ENCODE measurements around the gene TNS1.

Gene TNS1

GRCh38 chr2:217953011-217953481, 49.7 kb downstream of the TNS1 start:
- no peak for DNase-seq
- in situ Hi-C loops (cut with HindIII; ENCODE audit: low pct_ligation_motif_present, low pct_unique_long_range_greater_than_20kb, low sequenced_read_pairs), result no loop called here

GRCh38 chr2:217952409-217952808, 50.4 kb downstream of the TNS1 start:
- no peak for DNase-seq
- in situ Hi-C loops (cut with HindIII; ENCODE audit: low pct_ligation_motif_present, low pct_unique_long_range_greater_than_20kb, low sequenced_read_pairs), result no loop called here

- DNase-seq, result no peak
- in situ Hi-C loops (cut with HindIII; ENCODE audit: low pct_ligation_motif_present, low pct_unique_long_range_greater_than_20kb, low sequenced_read_pairs), result no loop called here
Observed at GRCh38 chr2:217951521-217952247, 51.1 kb downstream of the TNS1 start.

GRCh38 chr2:217951091-217951490, 51.7 kb downstream of the TNS1 start:
- no peak for DNase-seq
- in situ Hi-C loops (cut with HindIII; ENCODE audit: low pct_ligation_motif_present, low pct_unique_long_range_greater_than_20kb, low sequenced_read_pairs), result no loop called here

- DNase-seq, result no peak
- in situ Hi-C loops (cut with HindIII; ENCODE audit: low pct_ligation_motif_present, low pct_unique_long_range_greater_than_20kb, low sequenced_read_pairs), result no loop called here
Observed at GRCh38 chr2:217950401-217950871, 52.4 kb downstream of the TNS1 start.

- no peak for DNase-seq
- in situ Hi-C loops (cut with HindIII; ENCODE audit: low pct_ligation_motif_present, low pct_unique_long_range_greater_than_20kb, low sequenced_read_pairs), result no loop called here
Observed at GRCh38 chr2:217949447-217949846, 53.3 kb downstream of the TNS1 start.

- in situ Hi-C loops (cut with HindIII; ENCODE audit: low pct_ligation_motif_present, low pct_unique_long_range_greater_than_20kb, low sequenced_read_pairs), result no loop called here
- no peak for DNase-seq
Observed at GRCh38 chr2:217948897-217949296, 53.9 kb downstream of the TNS1 start.

- no peak for DNase-seq
- in situ Hi-C loops (cut with HindIII; ENCODE audit: low pct_ligation_motif_present, low pct_unique_long_range_greater_than_20kb, low sequenced_read_pairs), result no loop called here
Observed at GRCh38 chr2:217948351-217948791, 54.4 kb downstream of the TNS1 start.

GRCh38 chr2:217947383-217948350, 55.1 kb downstream of the TNS1 start:
- peak; percentile 15 for DNase-seq
- in situ Hi-C loops (cut with HindIII; ENCODE audit: low pct_ligation_motif_present, low pct_unique_long_range_greater_than_20kb, low sequenced_read_pairs), result no loop called here

GRCh38 chr2:217946051-217946450, 56.7 kb downstream of the TNS1 start:
- DNase-seq, result no peak
- in situ Hi-C loops (cut with HindIII; ENCODE audit: low pct_ligation_motif_present, low pct_unique_long_range_greater_than_20kb, low sequenced_read_pairs), result no loop called here

GRCh38 chr2:217945530-217945929, 57.3 kb downstream of the TNS1 start:
- in situ Hi-C loops (cut with HindIII; ENCODE audit: low pct_ligation_motif_present, low pct_unique_long_range_greater_than_20kb, low sequenced_read_pairs), result no loop called here
- no peak for DNase-seq

GRCh38 chr2:217944923-217945322, 57.9 kb downstream of the TNS1 start:
- no peak for DNase-seq
- in situ Hi-C loops (cut with HindIII; ENCODE audit: low pct_ligation_motif_present, low pct_unique_long_range_greater_than_20kb, low sequenced_read_pairs), result no loop called here

GRCh38 chr2:217944366-217944765, 58.4 kb downstream of the TNS1 start:
- no peak for DNase-seq
- in situ Hi-C loops (cut with HindIII; ENCODE audit: low pct_ligation_motif_present, low pct_unique_long_range_greater_than_20kb, low sequenced_read_pairs), result no loop called here

GRCh38 chr2:217943446-217944321, 59.1 kb downstream of the TNS1 start:
- peak; percentile 84 for DNase-seq

GRCh38 chr2:217942731-217943335, 60.0 kb downstream of the TNS1 start:
- peak; percentile 74 for DNase-seq
- in situ Hi-C loops (cut with HindIII; ENCODE audit: low pct_ligation_motif_present, low pct_unique_long_range_greater_than_20kb, low sequenced_read_pairs), result no loop called here

More at GRCh38 chr2:217943446-217944321, 59.1 kb downstream of the TNS1 start:
- in situ Hi-C loops (cut with HindIII; ENCODE audit: low pct_ligation_motif_present, low pct_unique_long_range_greater_than_20kb, low sequenced_read_pairs), result no loop called here

GRCh38 chr2:217941886-217942728, 60.7 kb downstream of the TNS1 start:
- in situ Hi-C loops (cut with HindIII; ENCODE audit: low pct_ligation_motif_present, low pct_unique_long_range_greater_than_20kb, low sequenced_read_pairs), result no loop called here
- no peak for DNase-seq

- in situ Hi-C loops (cut with HindIII; ENCODE audit: low pct_ligation_motif_present, low pct_unique_long_range_greater_than_20kb, low sequenced_read_pairs), result no loop called here
- no peak for DNase-seq
Observed at GRCh38 chr2:217941339-217941738, 61.5 kb downstream of the TNS1 start.
